ENCODE data around the gene ATG9A. TPM values are rescaled to one million over a fixed set of nuclear protein-coding genes. Genes with fewer than 3 reads are reported as not detected.

The ATG9A gene
- total and polyA plus RNA-seq, 2 donors (not counting 3 experiments of a cell fraction or from before 2014, with no cell fraction given), result 65.5 to 95.0 TPM

- H3K9ac ChIP-seq (replicated peaks; ENCODE audit: extremely low read depth, insufficient read depth, low read length), result no peak overlapping the region
- no peak for TF ChIP-seq EZH2 (IDR thresholded peaks at IDR 0.05; ENCODE audit: borderline replicate concordance, low read depth, low read length, severe bottlenecking)
- no peak for TF ChIP-seq FOS (IDR thresholded peaks at IDR 0.05; ENCODE audit: borderline replicate concordance, insufficient read depth, low read length)
- TF ChIP-seq MYC (IDR thresholded peaks at IDR 0.05; ENCODE audit: low read depth, low read length), result no peak
- TF ChIP-seq POLR2A (IDR thresholded peaks at IDR 0.05; ENCODE audit: low read depth, low read length), result no peak
- TF ChIP-seq GATA2 (IDR thresholded peaks at IDR 0.05; ENCODE audit: insufficient read depth, insufficient read length, low read depth, low read length), result no peak
- TF ChIP-seq CTCF (IDR thresholded peaks at IDR 0.05; ENCODE audit: extremely low read depth in 1 of 2, insufficient read depth in 1 of 2, low read depth in 1 of 2, low read length in 2 of 2), result no peak
- TF ChIP-seq, protein P1, sequence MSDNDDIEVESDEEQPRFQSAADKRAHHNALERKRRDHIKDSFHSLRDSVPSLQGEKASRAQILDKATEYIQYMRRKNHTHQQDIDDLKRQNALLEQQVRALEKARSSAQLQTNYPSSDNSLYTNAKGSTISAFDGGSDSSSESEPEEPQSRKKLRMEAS (IDR thresholded peaks at IDR 0.05; ENCODE audit: insufficient read depth, insufficient read length), result no peak
- no peak for TF ChIP-seq JUN (IDR thresholded peaks at IDR 0.05; ENCODE audit: borderline replicate concordance, insufficient read depth, insufficient read length, low read depth)
- H4K20me1 ChIP-seq (replicated peaks; ENCODE audit: control insufficient read depth, extremely low read depth, insufficient read depth, low read length), result no peaks in the 10 kb centered on the region
- CTCF ChIA-PET, result interaction anchor here (0.7 to 1.3 kb wide), 6 partner anchors 11 to 119 kb away, joined by 3 to 13 read pairs (median 3); partner anchors contain the start of genes TUBA4A and TUBA4B
- H3K79me2 ChIP-seq (ENCODE audit: control insufficient read depth, insufficient read depth, low read length), result no peaks in the 10 kb centered on the region
- H3K4me1 ChIP-seq (ENCODE audit: control insufficient read depth, extremely low read depth, insufficient read depth, low read length), result peaks cover 11% of the 10 kb centered on the region
- H3K4me3 ChIP-seq (replicated peaks in 1 of 3; ENCODE audit: insufficient read depth in 1 of 3, low read depth in 1 of 3, low read length in 3 of 3), result no peak overlapping the region
- H3K27ac ChIP-seq (ENCODE audit: insufficient read depth, low read depth, low read length), result no peak overlapping the region
- H2AFZ ChIP-seq (ENCODE audit: low read depth, low read length), result no peak overlapping the region
- POLR2A ChIA-PET, result no interaction called here
- dilution Hi-C loops (cut with MboI; ENCODE audit: extremely low pct_ligation_motif_present, low sequenced_read_pairs) (no loop called here), intact Hi-C loops (cut with micrococcal nuclease) (no loop called here)
- BruUV-seq (replicated peaks), result no TSS peak
- H3K36me3 ChIP-seq (ENCODE audit: control insufficient read depth in 2 of 2, extremely low read depth in 1 of 2, insufficient read depth in 2 of 2, low read length in 2 of 2), result no peaks in the 10 kb centered on the region
- no peak overlapping the region for H3K4me2 ChIP-seq (ENCODE audit: insufficient read depth, low read length)
- H3K27me3 ChIP-seq (ENCODE audit: control insufficient read depth in 2 of 2, insufficient read depth in 2 of 2, low read length in 2 of 2), result peaks cover 4 to 10% of the 10 kb centered on the region in 2 experiments
- no peaks in the 10 kb centered on the region for H3K9me3 ChIP-seq (replicated peaks; ENCODE audit: control insufficient read depth, insufficient read depth, low read length)
- FAIRE-seq, result no peak
- H3K9me1 ChIP-seq (replicated peaks; ENCODE audit: control insufficient read depth, extremely low read depth, insufficient read depth, low read length), result no peaks in the 10 kb centered on the region
- DNase-seq (ENCODE audit: low read depth, low spot score), result no peak
Observed at GRCh38 chr2:219273937-219274336, 44.5 kb upstream of the ATG9A start.

Measured in endothelial cell of umbilical vein (primary cell).